Measurements from ENCODE around the gene RYR2.
"Not testable (repeated sequence)": the region's sequence is repeated elsewhere in the genome, so short reads cannot be mapped to it uniquely, and the experiment has no call there.

Gene RYR2

DNA sequence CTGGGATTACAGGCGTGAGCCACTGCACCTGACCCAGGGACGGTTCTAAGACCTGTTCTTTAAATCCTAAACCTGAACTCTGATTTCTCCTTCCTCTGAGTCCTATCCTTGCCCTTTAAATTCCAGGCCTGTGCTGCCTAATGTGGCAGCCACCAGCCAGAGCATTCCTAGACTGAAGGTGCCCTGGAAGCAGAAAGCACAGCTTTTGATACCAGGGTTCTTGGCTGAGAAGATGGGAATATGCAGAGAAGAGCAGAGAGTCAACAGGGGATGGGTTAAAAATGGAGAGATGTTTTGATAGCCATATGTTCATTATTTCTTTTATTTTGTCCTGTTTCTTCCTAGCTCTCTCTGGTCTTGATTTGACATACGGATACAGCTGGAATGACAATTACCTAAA is 49.7 kb downstream of the RYR2 start:
- DNase-seq = no peak

DNA sequence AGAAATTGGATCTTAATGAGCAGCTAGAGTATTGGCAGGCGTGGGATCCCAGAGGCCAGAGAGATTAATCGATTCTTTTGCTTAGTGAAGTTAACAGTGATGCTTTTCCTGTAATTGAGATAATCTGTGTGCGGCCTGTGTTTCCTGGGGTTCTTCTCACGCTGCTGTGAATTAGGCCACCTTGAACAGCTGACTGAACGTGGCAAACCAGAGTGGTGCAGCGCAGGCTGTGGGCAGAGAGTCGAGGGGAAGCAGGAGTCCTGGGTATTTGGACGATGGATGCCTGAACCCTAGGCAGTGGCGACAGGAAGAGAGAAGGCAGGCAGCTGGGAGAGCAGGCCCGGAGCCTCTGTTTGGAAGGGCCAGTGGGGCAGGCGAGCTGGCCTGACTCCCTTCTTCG is 51.7 kb downstream of the RYR2 start:
- no peak for DNase-seq

DNA sequence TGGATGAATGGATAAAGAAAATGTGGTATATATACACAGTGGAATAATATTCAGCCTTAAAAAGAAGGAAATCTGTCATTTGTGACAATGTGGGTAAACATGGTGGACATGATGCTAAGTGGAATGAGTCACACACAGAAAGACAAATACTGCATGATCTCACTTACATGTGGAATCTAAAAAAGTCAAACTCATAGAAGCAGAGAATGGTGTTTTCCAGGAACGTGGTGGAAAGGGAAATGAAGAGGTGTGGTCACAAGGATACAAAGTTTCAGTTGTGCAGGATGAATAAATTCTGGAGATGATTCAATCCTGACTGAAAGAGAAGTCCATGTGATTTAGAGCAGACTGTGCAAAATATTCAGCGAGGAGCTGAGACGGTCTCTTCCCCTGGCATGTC is 56.6 kb downstream of the RYR2 start:
- DNase-seq = no peak

DNA sequence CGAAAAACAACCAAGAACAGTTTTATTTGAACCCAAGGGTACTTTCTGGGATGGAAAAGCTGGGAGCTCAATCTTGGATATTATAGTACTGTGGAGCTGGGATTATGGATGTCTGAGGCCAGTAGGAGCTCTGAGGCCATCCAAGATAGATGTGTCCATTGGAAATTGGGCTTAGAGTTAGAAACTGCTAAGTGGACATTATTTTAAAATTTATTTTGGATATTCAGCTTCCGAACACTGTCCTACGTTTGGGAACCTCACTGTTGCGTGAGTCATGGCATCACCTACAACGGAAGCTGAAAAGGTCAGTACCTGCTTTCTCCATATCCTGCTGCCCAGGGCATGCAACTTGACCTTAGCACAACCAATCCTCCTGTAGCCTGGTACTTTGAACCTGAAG is 61.0 kb downstream of the RYR2 start:
- no peak for DNase-seq

DNA sequence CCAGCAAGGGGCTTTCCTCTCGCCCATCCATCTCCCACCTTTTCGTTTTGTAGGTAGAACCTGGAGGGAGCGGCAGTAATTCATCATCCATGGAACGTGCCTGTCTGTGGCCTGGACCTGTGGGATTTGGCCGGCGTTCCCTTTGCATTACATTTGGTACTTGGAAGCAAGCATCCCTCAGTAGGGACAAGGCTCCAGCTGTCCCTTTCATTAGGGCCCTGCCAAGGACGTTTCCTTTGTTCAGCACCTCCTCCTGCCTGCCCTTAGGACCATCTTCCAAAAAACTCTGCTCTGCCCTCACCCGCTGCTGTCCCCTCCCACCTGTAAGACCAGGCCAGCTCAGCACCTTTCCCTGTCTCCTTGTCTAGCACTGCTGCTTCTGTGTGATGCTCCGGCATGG is 62.1 kb downstream of the RYR2 start:
- DNase-seq = no peak

DNA sequence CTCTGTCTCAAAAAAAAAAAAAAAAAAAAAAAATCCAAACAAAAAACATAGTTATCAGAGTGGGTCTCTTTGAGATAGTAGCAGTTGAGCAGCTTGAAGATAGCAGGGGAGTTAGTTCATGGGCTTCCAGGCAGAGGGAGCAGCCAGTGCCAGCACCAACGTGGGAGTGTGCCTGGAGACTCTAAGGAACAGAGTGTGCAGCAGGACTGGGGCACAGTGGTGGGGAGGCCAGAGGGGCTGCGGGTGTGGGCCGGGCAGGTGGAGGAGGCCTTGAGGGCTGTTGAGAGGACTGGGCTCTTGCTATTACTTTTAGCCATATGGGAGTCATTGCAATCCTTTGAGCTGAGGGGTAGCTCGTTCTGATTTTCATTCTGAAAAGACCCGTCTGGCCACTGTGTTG is 63.8 kb downstream of the RYR2 start:
- DNase-seq = no peak

DNA sequence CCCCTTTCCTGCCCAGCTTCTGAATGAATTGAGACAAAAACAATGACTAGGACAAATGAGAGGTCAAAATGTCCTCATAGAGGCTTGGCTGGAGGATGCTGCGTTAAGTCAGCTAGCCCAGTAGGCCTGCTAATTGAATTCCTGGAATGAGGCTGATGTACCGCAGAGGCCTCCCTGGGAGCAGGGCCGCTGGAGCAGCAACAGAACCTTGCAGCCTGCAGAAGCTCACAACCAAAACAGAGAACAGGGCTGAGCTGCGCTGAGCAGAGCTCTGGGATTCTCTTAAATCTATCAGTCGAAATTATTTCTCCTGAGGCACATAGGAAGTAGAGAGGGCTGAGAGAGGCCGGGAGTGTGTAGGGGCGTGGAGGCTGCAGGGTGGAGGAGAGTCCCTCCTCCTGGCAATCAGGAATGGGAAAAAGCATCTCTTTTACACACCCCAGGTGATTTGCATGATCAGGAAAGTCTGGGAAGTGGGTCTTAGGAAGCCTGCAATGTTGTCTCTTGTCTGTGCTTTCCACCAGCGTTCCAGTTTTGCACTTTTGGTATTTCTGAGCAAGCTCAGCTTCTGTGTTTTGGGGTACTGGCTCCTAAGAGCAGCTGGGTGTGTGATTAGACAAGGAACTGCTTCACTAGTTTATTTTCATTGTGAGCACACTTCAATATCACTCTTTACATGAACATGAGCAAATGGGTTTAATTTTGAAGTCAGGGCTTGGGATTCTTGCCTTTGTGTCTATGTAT is 66.5 kb downstream of the RYR2 start:
- no peak for DNase-seq

DNA sequence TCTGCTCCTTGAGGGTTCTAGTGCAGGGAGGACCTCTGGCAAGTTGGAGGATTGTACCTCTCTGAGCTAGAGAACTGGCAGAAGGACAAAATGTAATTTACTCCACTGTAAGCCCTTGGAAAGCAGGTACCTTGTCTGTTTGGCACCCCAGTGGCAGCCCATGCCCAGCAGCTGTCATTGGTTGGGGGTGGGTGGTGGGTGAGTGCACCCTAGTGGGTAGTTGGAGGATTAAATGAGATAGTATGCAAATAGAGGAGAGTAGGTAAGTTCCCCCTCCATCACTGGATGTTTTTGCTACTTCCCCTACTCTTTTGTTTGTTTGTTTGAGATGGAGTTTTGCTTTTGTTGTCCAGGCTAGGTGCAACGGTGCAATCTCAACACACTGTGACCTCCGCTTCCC is 69.8 kb downstream of the RYR2 start:
- DNase-seq = no peak

DNA sequence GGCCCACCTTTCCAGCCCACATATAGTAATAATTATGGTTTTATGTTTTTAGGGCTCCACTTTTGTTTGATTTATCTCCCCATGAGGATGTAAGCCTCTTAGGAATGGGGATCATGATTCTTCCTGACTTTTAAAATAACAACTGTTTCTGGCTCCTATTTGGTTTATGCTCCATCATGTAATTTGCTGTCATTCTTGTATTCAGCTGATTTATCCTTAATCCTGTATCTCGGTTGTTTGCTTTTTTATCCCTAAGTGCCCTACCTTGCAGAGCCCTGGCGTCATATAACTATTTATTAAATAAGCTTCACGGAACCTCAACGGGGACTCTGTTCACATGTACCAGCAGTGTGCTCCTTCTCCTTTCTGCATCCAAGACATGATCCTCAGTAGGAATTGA is 70.7 kb downstream of the RYR2 start:
- no peak for DNase-seq

DNA sequence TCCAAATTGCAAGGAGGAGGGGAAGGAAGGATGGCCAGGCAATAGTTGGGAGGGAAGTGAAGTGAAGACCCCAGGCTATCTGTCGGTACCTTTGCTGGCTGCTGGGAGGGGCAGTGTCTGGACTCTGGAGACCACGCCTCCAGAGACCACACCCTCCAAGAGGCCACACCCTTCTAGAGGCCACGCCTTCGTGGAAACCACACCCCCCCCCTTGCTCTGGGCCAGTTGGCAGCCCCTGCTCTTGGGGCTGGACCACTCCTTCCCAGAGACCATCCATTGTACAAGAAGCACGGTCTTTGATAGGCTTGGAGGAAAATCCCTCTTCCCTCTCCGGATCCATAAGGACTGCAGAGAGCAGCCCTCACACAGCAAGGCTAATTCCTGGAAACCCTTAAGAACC is 73.1 kb downstream of the RYR2 start:
- DNase-seq = no peak

DNA sequence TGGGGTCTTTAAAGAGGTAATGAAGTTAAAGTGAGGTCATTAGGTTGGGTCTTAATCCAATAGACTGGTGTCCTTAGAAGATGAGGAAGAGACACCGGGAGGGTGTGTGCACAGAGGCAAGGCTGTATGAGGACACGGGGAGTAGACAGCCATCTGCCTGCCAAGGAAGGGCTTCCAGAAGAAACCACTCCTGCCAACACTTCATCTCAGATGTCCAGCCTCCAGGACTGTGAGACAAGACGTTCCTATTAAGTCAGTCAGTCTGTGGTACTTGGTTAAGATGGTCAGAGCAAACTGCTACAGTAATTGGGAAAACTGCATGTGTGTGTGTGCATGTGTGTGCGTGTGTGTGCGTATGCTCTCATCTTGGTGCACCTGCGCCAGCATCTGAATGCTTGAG is 77.1 kb downstream of the RYR2 start:
- DNase-seq = no peak

DNA sequence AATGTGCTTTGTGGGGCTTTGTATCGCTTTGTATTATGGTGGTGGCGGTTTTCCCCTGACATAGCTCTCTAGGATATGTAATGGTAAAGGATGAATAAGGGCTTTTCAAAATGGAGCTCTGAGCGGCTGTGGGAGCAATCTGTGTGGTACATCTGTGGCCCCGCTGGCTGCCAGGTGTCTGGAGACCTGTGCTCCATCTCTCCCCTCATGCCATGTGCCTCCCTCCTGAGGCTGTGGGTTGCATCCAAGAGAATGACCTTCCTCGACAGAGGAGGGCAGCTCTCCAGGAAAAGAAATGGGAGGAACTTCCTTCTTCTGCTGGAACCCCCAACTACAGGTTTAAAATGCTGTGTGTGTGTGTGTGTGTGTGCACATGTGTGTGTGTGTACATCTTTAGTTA is 78.7 kb downstream of the RYR2 start:
- no peak for DNase-seq

DNA sequence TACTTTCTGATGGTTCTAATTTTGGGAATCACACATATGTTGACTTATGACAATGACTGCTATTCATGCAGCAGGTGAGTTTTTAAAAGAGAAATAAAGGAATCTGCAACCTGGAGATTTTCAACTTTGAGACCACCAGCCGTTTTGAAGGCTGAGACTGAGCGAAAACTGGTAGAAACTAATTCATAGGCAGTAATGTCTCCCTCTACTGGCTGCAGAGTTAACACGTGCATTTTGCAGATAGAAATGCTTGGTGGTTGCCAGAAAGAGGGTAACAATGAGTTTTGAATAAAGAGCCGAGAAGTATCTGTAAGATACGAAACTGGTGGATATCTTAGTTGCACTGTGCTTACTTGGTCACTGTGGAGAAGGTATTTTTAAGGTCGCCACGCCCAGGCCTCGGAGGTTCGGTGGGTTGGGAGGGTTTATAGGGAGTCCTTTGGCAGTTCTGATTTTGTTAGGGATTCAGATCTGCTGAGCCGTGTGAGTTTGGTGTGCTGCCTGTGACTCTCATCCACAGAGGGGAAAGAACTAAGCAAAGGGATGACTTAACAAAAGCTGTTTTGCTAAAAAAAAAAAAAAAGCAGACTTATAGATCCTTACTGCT is 83.0 kb downstream of the RYR2 start:
- no peak for DNase-seq

DNA sequence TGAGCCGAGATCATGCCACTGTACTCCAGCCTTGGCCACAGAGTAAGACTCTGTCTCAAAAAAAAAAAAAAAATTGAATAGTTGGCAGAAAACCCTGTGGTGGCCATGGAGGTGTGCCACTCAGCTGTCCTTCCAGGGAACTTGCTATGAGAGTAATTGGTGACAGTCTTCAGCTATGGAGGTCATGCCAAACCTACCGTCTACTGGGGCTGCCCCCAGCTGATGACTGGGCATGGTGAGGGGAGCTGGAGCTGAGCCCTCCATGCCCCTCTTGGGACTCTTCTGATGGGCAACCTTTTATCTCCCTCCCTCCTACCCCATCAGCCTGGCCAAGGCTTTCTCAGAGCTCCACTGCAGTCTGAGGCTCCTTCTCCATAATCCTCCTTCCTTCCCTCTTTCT is 84.2 kb downstream of the RYR2 start:
- no peak for DNase-seq

DNA sequence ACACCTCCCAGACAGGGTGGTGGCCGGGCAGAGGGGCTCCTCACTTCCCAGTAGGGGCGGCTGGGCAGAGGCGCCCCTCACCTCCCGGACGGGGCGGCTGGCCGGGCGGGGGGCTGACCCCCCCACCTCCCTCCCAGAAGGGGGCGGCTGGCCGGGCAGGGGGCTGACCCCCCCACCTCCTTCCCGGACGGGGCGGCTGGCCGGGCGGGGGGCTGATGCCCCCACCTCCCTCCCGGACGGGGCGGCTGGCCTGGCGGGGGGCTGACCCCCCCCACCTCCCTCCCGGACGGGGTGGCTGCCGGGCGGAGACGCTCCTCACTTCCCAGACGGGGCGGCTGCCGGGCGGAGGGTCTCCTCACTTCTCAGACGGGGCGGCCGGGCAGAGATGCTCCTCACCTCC is 85.3 kb downstream of the RYR2 start:
- not testable (repeated sequence) for DNase-seq

DNA sequence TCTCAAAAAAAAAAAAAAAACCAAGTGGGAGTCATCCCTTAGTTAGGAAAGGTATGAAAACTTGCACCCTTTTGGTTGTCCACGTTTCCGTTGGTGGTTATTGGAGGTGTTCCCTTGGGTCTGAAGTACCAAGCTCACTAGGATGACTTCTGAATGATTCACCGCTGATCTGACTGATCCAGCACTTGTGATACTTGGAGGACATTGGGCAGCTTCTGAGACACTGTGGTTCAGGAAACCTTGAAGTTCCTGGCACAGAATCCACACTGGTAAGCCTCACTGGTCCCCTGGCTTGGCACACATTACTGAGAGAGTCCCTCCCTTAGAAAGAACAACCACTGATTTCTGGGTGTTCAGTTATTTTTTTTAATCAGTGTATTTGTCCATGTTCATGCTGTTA is 91.9 kb downstream of the RYR2 start:
- DNase-seq = no peak

DNA sequence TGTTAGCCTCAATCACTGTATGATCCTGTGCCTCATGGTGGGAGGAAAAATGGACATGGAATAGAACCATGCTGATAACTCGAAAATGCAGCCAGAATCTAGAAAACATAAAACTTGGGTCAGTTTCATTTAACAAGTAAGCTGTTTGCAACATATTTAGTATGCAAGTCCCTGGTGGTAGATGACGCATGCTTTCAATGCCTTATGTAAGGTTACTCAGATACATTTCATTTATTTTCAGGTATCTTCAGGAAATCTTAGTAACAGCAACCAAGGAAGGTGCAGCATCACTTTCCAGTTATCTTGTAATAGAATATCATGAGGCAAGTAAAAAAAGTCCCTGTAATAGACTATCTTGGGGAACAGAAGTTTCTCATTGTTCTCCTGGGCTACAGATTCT is 92.9 kb downstream of the RYR2 start:
- no peak for DNase-seq

DNA sequence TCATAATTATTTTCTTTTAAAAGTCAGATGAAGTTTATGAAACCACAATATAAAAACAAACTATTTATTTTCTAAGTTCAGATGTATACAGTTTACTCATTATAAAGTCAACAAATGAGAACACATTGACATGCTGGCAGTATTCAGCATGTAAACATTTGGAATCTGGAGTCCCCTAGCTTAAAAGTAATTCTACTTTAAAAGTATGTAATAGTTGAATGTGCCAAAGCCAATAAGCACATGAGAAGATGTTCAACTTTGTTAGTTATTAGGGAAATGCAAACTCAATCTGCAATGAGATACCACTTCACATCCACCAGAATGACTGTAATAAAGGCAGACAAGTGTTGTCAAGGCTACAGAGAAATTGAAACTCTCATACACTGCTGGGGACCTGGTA is 96.6 kb downstream of the RYR2 start:
- no peak for DNase-seq

DNA sequence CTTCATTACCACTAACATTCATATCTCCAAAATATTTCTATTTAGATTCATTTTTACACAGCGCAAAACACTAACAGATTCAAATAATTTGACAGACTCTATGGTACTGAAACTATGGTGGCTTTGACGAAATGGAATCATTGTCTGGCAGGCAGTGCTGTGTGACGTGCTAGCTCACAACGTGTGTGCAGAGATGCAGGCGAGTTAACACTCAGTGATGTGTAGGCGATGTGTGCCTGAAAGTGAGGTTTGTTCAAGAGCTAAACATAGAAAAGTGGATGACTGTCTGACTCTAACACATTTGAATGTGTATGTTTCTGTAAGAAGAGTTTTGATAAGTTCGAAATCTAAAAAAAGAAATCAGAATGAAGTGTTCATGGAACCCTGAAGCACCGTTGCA is 97.7 kb downstream of the RYR2 start:
- DNase-seq = no peak

DNA sequence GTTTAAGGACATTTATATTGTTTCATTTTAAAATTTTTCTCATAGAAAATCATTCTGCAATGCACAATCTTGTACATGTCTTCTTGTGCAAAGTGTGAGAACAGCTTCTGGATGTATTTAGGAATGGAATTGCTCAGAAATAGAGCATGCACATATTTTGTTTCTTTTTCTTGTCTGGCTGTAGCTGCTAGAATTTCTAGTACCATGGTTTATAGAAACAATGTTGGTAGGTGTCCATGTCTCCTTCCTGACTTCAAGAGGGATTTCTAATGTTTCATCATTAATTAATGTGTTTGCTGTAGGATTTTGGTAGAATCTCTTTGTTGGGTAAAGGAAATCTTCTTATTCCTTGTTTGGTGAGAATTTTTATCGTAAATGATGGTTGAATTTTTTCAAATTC is 99.0 kb downstream of the RYR2 start:
- no peak for DNase-seq

DNA sequence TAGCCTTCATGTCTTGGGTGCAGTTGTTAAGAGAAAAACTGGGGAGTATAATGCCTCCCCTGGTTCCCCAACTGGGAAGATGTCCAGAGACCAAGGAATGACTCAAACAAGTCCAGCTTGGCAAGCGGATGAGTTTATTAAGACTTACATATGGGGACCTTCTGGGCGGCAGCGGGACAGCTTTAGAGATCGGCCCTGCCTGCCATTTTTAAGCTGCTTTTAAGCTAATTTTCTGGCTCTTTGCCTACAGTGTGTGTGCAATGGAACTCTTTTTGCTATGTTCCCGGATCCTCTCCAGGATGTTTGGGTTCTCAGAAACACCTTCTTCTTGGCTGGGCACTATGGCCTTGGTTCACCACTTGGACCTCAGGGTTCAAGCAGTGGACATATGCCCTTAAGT is 99.5 kb downstream of the RYR2 start:
- DNase-seq = no peak

DNA sequence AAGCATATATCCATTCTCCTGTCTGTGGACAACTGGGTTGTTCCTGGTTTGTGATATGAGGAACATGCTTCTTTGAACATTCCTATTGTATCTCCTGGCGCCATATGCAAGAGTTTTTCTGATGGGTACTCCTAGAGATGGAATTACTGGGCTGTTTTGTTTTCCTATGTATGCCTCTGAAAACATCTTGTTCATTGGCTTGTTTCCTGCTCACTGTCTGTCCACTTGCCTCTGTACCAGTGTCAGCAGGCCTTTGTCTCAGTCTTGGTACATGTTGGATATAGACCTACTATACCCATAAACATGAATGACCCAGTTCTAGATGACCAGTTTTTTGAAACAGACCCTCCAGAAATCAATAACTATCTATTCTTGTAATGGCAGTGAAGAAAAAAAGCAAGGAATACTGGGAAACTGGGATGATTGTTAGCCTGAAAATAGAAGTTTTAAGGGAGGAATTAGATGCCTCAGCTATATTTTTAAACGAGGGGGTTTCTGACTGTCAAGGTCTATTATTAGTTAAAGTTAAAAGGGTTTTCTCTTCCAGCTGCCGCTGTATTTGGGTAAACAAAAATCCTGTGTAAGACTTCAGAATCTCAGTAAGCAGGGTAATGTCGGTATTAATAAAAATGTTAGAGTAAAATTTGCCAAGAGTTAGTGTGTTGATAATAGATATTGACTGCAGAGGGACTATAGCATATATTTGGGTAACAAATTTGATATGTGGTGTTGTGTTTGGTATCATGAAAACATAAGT is 103.6 kb downstream of the RYR2 start:
- no peak for DNase-seq

DNA sequence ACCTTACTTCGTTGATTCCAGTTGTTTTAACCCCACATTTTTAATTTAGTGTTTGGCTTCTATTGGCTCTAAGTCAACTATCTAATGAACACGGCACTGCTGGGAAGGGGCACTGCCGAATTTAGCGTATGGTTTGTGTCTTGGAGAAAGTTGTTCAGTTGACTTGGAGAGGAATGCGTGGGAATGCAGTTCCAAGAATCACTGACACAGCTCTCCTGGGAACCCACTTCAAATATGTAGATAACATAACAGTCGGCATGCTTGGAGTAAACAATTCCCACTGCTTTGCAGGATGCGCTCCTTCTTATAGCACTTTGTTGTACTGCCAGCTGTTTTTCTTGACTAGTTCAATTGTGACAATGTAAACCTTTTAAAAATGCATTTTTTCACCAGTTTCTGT is 104.3 kb downstream of the RYR2 start:
- DNase-seq = no peak

DNA sequence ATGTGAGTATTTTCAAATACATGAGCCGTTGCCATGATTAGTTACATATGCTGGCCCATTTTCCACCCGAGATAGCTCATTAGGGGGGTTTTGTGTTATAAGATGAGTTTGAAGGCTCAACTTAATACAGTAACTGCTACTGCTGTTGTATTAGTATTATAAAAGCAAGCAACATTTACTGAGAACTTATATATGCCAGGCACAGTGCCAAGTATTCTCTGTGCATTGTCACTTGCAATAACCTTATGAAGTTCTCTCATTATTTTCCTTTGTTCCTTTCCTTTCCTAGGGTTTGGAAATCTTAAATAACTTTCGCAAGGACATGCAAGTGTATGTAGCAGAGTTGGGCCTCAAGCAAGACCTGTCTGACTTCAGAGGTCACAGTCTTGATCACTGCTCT is 107.9 kb downstream of the RYR2 start:
- DNase-seq = no peak

DNA sequence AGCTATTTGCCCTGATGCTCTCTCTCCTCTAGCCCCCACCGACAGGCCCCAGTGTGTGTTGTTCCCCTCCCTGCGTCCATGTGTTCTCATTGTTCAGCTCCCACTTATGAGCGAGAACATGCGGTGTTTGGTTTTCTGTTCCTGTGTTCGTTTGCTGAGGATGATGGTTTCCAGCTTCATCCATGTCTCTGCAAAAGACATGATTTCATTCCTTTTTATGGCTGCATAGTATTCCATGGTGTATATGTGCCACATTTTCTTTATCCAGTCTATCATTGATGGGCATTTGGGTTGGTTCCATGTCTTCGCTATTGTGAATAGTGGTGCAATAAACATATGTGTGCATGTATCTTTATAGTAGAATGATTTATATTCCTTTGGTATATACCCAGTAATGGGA is 110.0 kb downstream of the RYR2 start:
- not testable (repeated sequence) for DNase-seq

Data from activated CD4-positive, alpha-beta T cell treated with anti-CD3 and anti-CD28 coated beads for 4 hours (primary cell).